HFFc6 (cell line): ENCODE results near the gene IL1A. TPM values are rescaled to one million over a fixed set of nuclear protein-coding genes. Genes with fewer than 3 reads are reported as not detected.

Experiments
- DNase-seq: peaks from one replicate; pipeline ENCODE4 v3.0.0-alpha.2; 2018
- H3K27ac Mint-ChIP-seq: 2 replicates; pipeline ENCODE4 v1.8.0; 2020; ENCODE audit warnings: mild to moderate bottlenecking, mixed read lengths
- H3K27me3 Mint-ChIP-seq: 2 replicates; pipeline ENCODE4 v1.8.0; 2021; ENCODE audit warnings: mild to moderate bottlenecking, moderate library complexity, mixed read lengths; ENCODE audit not compliant: insufficient read depth
- H3K36me3 Mint-ChIP-seq: 2 replicates; pipeline ENCODE4 v1.8.0; 2021; ENCODE audit warnings: low read depth, mixed read lengths
- H3K4me1 Mint-ChIP-seq: 2 replicates; pipeline ENCODE4 v1.8.0; 2020; ENCODE audit warnings: low read depth, mixed read lengths
- H3K4me3 Mint-ChIP-seq: 2 replicates; pipeline ENCODE4 v1.8.0; 2020; ENCODE audit warnings: mild to moderate bottlenecking, moderate library complexity, mixed read lengths
- H3K9me3 Mint-ChIP-seq: 2 replicates; pipeline ENCODE4 v1.8.0; 2020; ENCODE audit warnings: mild to moderate bottlenecking, mixed read lengths
- CTCF ChIP-seq: fragments of 200-600 bp; sonication (generic); IDR thresholded peaks from 2 replicates; pipeline ENCODE4 v1.5.0; 2021; ENCODE audit warnings: antibody characterized with exemption, mild to moderate bottlenecking
- total RNA-seq, 6 experiments: library from RNA; stranded (reverse); fragmentation: NEBNext Ultra II Directional; extraction: Animal tissue kit (Norgen Biotek cat#: 25700); gene quantifications; 2 replicates in 1 of 6; 3 replicates in 5 of 6; pipeline ENCODE4 v1.2.3, GENCODE V29; 2021

The IL1A gene
- total RNA-seq, 6 experiments from 2014 or later, result 0.07 TPM; not detected in 5

GRCh38 chr2:112782234-112782799 is 2.0 kb downstream of the IL1A start:
- Mint-ChIP-seq H3K4me3 (no peak overlapping the region), H3K27me3 (no peaks in the 10 kb centered on the region), H3K27ac (no peak overlapping the region), H3K4me1 (peaks cover 16% of the 10 kb centered on the region), H3K9me3 (no peaks in the 10 kb centered on the region), H3K36me3 (no peaks in the 10 kb centered on the region)
- no peak for DNase-seq
- TF ChIP-seq CTCF, result no peak

GRCh38 chr2:112779598-112779997 is 4.7 kb downstream of the IL1A start:
- no peak for TF ChIP-seq CTCF
- no peaks in the 10 kb centered on the region for H3K27me3 Mint-ChIP-seq
- H3K9me3 Mint-ChIP-seq, result no peaks in the 10 kb centered on the region
- H3K36me3 Mint-ChIP-seq, result no peaks in the 10 kb centered on the region
- H3K4me1 Mint-ChIP-seq, result peaks cover 13% of the 10 kb centered on the region
- DNase-seq, result no peak
- no peak overlapping the region for H3K4me3 Mint-ChIP-seq
- H3K27ac Mint-ChIP-seq, result no peak overlapping the region

GRCh38 chr2:112777036-112777435 is 7.3 kb downstream of the IL1A start:
- Mint-ChIP-seq H3K27ac (no peak overlapping the region), H3K4me1 (no peaks in the 10 kb centered on the region), H3K27me3 (no peaks in the 10 kb centered on the region), H3K36me3 (no peaks in the 10 kb centered on the region), H3K4me3 (no peak overlapping the region), H3K9me3 (no peaks in the 10 kb centered on the region)
- no peak for DNase-seq
- no peak for TF ChIP-seq CTCF

GRCh38 chr2:112776113-112776512 is 8.2 kb downstream of the IL1A start:
- no peak overlapping the region for H3K4me3 Mint-ChIP-seq
- TF ChIP-seq CTCF, result no peak
- H3K4me1 Mint-ChIP-seq, result no peaks in the 10 kb centered on the region
- H3K9me3 Mint-ChIP-seq, result no peaks in the 10 kb centered on the region
- no peak overlapping the region for H3K27ac Mint-ChIP-seq
- DNase-seq, result no peak
- no peaks in the 10 kb centered on the region for H3K27me3 Mint-ChIP-seq
- H3K36me3 Mint-ChIP-seq, result no peaks in the 10 kb centered on the region

GRCh38 chr2:112774536-112775285 is 9.6 kb downstream of the IL1A start:
- DNase-seq, result no peak
- H3K4me3 Mint-ChIP-seq, result no peak overlapping the region
- no peaks in the 10 kb centered on the region for H3K4me1 Mint-ChIP-seq
- no peak overlapping the region for H3K27ac Mint-ChIP-seq
- H3K27me3 Mint-ChIP-seq, result no peaks in the 10 kb centered on the region
- no peak for TF ChIP-seq CTCF
- H3K9me3 Mint-ChIP-seq, result no peaks in the 10 kb centered on the region
- H3K36me3 Mint-ChIP-seq, result no peaks in the 10 kb centered on the region
